Middle frontal gyrus (tissue), 1 donor: Measurements from ENCODE around the gene COQ4.

Experiments used
- DNase-seq: peaks from one replicate; pipeline ENCODE4 v3.0.0-alpha.2; 2015; ENCODE audit warnings: low spot score; ENCODE audit errors: extremely low spot score

Gene COQ4

GRCh38 chr9:128340691-128341434 is 18.2 kb downstream of the COQ4 start:
- no peak for DNase-seq

GRCh38 chr9:128341435-128341849 is 18.8 kb downstream of the COQ4 start:
- no peak for DNase-seq

GRCh38 chr9:128342971-128343680 is 20.5 kb downstream of the COQ4 start:
- no peak for DNase-seq

GRCh38 chr9:128343855-128344254 is 21.2 kb downstream of the COQ4 start:
- no peak for DNase-seq

- DNase-seq, result no peak
These were observed 22.4 kb downstream of the COQ4 start for GRCh38 chr9:128344931-128345605.

- DNase-seq, result no peak
These were observed 26.5 kb downstream of the COQ4 start for GRCh38 chr9:128349125-128349524.

GRCh38 chr9:128349772-128350171 is 27.1 kb downstream of the COQ4 start:
- DNase-seq, result no peak

- DNase-seq, result no peak
These were observed 32.8 kb downstream of the COQ4 start for GRCh38 chr9:128355451-128355850.

- no peak for DNase-seq
These were observed 35.5 kb downstream of the COQ4 start for GRCh38 chr9:128358090-128358489.

- DNase-seq, result no peak
These were observed 36.2 kb downstream of the COQ4 start for GRCh38 chr9:128358861-128359260.

GRCh38 chr9:128360826-128361225 is 38.2 kb downstream of the COQ4 start:
- no peak for DNase-seq

GRCh38 chr9:128361296-128361985 is 38.8 kb downstream of the COQ4 start:
- DNase-seq, result no peak

- DNase-seq, result peak; percentile 81
These were observed 39.5 kb downstream of the COQ4 start for GRCh38 chr9:128361986-128362646.

- DNase-seq, result no peak
These were observed 40.1 kb downstream of the COQ4 start for GRCh38 chr9:128362774-128363173.

- DNase-seq, result no peak
These were observed 42.9 kb downstream of the COQ4 start for GRCh38 chr9:128365525-128365924.

- no peak for DNase-seq
These were observed 46.5 kb downstream of the COQ4 start for GRCh38 chr9:128369024-128369706.

GRCh38 chr9:128370367-128370751 is 47.7 kb downstream of the COQ4 start:
- no peak for DNase-seq

GRCh38 chr9:128370752-128371629 is 48.4 kb downstream of the COQ4 start, which contains the start of gene URM1:
Gene URM1, plus strand, starts transcription at chr9:128371374. Its CDS starts 7 bp downstream, at chr9:128371381.
- DNase-seq, result peak; percentile 98

GRCh38 chr9:128371630-128372117 is 49.0 kb downstream of the COQ4 start:
- DNase-seq, result no peak
